Neuronal stem cell (in vitro differentiated cells): ENCODE results near the gene FOXO3.

Experiments
- DNase-seq: peaks from one replicate; pipeline ENCODE4 v3.0.0-alpha.2; 2013; ENCODE audit warnings: low spot score
- H2AFZ ChIP-seq: one replicate; pipeline ENCODE4 v1.6.1; 2013; ENCODE audit warnings: mild to moderate bottlenecking, low read length, inconsistent platforms
- H2AK5ac ChIP-seq: 2 replicates; pipeline ENCODE4 v1.6.1; 2013; ENCODE audit warnings: low read depth, mild to moderate bottlenecking, inconsistent platforms, low read length, moderate library complexity, mixed read lengths
- H2BK120ac ChIP-seq: 2 replicates; pipeline ENCODE4 v1.6.1; 2013; ENCODE audit warnings: low read depth, mild to moderate bottlenecking, inconsistent platforms, low read length, moderate library complexity, mixed read lengths
- H2BK12ac ChIP-seq: one replicate; pipeline ENCODE4 v1.6.1; 2013; ENCODE audit warnings: low read length, inconsistent platforms
- H2BK15ac ChIP-seq: 2 replicates; pipeline ENCODE4 v1.6.1; 2013; ENCODE audit warnings: mild to moderate bottlenecking, low read length, inconsistent platforms, mixed read lengths
- H2BK5ac ChIP-seq: one replicate; pipeline ENCODE4 v1.6.1; 2013; ENCODE audit warnings: inconsistent platforms, mild to moderate bottlenecking, low read length, moderate library complexity
- H3K14ac ChIP-seq: one replicate; pipeline ENCODE4 v1.6.1; 2013; ENCODE audit warnings: low read length, inconsistent platforms
- H3K18ac ChIP-seq: 2 replicates; pipeline ENCODE4 v1.6.1; 2013; ENCODE audit warnings: low read length, inconsistent platforms
- H3K23ac ChIP-seq: 2 replicates; pipeline ENCODE4 v1.6.1; 2013; ENCODE audit warnings: low read depth, mild to moderate bottlenecking, mixed read lengths, low read length, inconsistent platforms; ENCODE audit not compliant: poor library complexity
- H3K27ac ChIP-seq: replicated peaks from 3 replicates; pipeline ENCODE4 v1.5.1; 2013; ENCODE audit warnings: low read length, inconsistent platforms
- H3K27me3 ChIP-seq, 3 experiments: 2 replicates each; pipeline ENCODE4 v1.6.1; 2013; ENCODE audit warnings: low read length in 3 of 3, mild to moderate bottlenecking in 2 of 3, inconsistent platforms in 1 of 3, low read depth in 1 of 3, mixed read lengths in 1 of 3, moderate library complexity in 1 of 3; ENCODE audit not compliant: control insufficient read depth in 3 of 3, insufficient read depth in 3 of 3
- H3K36me3 ChIP-seq, 2 donors: replicated peaks in 1 of 2; 2 replicates each; pipeline ENCODE4 v1.6.1; 2013; ENCODE audit warnings: low read length in 2 of 2; ENCODE audit not compliant: control insufficient read depth in 2 of 2, insufficient read depth in 2 of 2
- H3K4ac ChIP-seq: 2 replicates; pipeline ENCODE4 v1.6.1; 2013; ENCODE audit warnings: inconsistent platforms, mild to moderate bottlenecking, low read length, moderate library complexity
- H3K4me1 ChIP-seq, 2 donors: 1 replicate in 1 of 2; 2 replicates in 1 of 2; pipeline ENCODE4 v1.6.1; 2013; ENCODE audit warnings: low read length in 2 of 2, low read depth in 1 of 2; ENCODE audit not compliant: control insufficient read depth in 2 of 2, insufficient read depth in 1 of 2
- H3K4me2 ChIP-seq: one replicate; pipeline ENCODE4 v1.6.1; 2013; ENCODE audit warnings: mild to moderate bottlenecking, low read length, inconsistent platforms; ENCODE audit not compliant: insufficient read depth, poor library complexity, severe bottlenecking
- H3K4me3 ChIP-seq, 2 donors: 2 replicates each; pipeline ENCODE4 v1.5.1; 2013; ENCODE audit warnings: low read length in 2 of 2, mild to moderate bottlenecking in 2 of 2, inconsistent platforms in 1 of 2, moderate library complexity in 1 of 2
- H3K79me1 ChIP-seq: one replicate; pipeline ENCODE4 v1.6.1; 2013; ENCODE audit warnings: low read depth, mild to moderate bottlenecking, inconsistent platforms, low read length, moderate library complexity
- H3K9ac ChIP-seq: one replicate; pipeline ENCODE4 v1.6.1; 2013; ENCODE audit warnings: mild to moderate bottlenecking, low read depth, low read length, inconsistent platforms; ENCODE audit not compliant: poor library complexity
- H3K9me3 ChIP-seq, 2 donors: replicated peaks in 1 of 2; 2 replicates each; pipeline versions ENCODE3 to v1.6.1; 2013; ENCODE audit warnings: low read length in 2 of 2, mild to moderate bottlenecking in 2 of 2, inconsistent platforms in 1 of 2, low read depth in 1 of 2, mixed read lengths in 1 of 2, moderate library complexity in 1 of 2; ENCODE audit not compliant: control insufficient read depth in 2 of 2, insufficient read depth in 1 of 2
- H4K8ac ChIP-seq: one replicate; pipeline ENCODE4 v1.6.1; 2013; ENCODE audit warnings: low read depth, mild to moderate bottlenecking, inconsistent platforms, low read length, moderate library complexity
- H4K91ac ChIP-seq: one replicate; pipeline ENCODE4 v1.6.1; 2013; ENCODE audit warnings: low read length, low read depth, mild to moderate bottlenecking, inconsistent platforms; ENCODE audit not compliant: poor library complexity
- WGBS, 2 donors: extraction: QIAGEN DNeasy Blood & Tissue Kit; methylation state at CpG; one replicate each; pipeline ENCODE4 v1.1.7; 2013; ENCODE audit warnings: missing lambda C conversion rate in 2 of 2, mixed read lengths in 1 of 2; ENCODE audit not compliant: insufficient read length in 2 of 2, insufficient replicate concordance in 1 of 2; ENCODE audit errors: extremely low coverage in 2 of 2; 5-methylcytosine and 5-hydroxymethylcytosine counted together

The FOXO3 gene

GRCh38 chr6:108671175-108671574, 110.5 kb downstream of the FOXO3 start:
- Histone ChIP-seq H3K27me3 (no peaks in the 10 kb centered on the region), H3K36me3 (no peaks in the 10 kb centered on the region), H2AFZ (no peak overlapping the region), H3K14ac (no peak overlapping the region), H3K79me1 (peaks cover 2% of the 10 kb centered on the region), H3K27ac (no peak overlapping the region), H3K4me3 (no peak overlapping the region), H3K4ac (no peak overlapping the region), H3K18ac (no peak overlapping the region), H3K23ac (no peak overlapping the region), H3K9me3 (no peaks in the 10 kb centered on the region), H3K4me1 (peaks cover 7 to 8% of the 10 kb centered on the region in 2 donors), H2BK5ac (no peak overlapping the region), H2BK15ac (no peak overlapping the region), H2AK5ac (no peak overlapping the region), H2BK120ac (no peak overlapping the region), H2BK12ac (no peak overlapping the region), H4K91ac (no peak overlapping the region), H3K9ac (no peak overlapping the region), H3K4me2 (no peak overlapping the region), H4K8ac (no peak overlapping the region)
- DNase-seq = no peak
- no CpG with 5 or more reads among the region's 2 CpGs for WGBS, 2 donors

DNA sequence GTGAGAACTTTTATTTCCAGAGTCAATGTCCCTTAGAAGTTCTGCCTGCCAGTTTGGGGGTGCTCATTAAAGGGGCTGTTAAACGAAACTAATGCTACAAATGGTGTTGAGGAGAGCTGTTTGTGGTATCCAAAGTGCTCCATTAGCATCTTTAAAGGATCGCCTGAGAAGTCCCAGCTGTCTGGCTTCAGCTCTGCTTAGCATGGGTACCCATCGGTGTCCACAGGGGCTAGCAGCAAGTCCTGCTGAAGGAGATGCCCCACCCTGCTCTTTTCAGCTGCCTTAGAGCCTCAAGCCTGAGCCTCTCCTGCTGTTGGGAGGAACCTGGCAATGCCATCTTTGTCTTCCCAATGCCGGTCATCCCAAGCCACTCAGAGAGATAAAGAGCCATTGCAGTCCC, 111.1 kb downstream of the FOXO3 start:
- no peak overlapping the region for H3K4ac ChIP-seq
- WGBS, 2 donors = no CpG with 5 or more reads among the region's 4 CpGs

DNA sequence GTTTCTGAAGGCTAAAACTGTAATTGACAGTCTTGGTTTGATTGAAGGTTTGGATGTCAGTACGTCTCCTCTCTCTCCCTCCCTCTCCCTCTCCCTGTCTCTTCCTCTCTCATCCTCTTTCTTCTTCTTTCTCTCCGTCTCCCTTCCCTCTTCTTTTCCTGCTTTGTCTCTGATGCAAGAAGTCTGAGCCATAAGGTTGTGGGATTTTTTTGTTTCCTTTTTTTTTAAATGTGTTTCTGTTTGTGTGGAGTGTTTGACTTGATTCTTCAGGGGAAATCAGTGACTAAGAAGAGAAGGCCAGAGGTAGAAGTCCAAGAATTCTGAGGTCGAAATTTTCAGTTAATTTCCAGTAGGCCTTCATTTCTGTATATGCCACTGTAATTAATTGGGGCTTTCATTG, 111.9 kb downstream of the FOXO3 start:
- no peak for DNase-seq
- H2BK15ac ChIP-seq = no peak overlapping the region
- no peak overlapping the region for H2AFZ ChIP-seq
- H2BK12ac ChIP-seq = no peak overlapping the region
- H3K14ac ChIP-seq = no peak overlapping the region
- H3K4me2 ChIP-seq = no peak overlapping the region
- H3K9me3 ChIP-seq = no peaks in the 10 kb centered on the region
- no peak overlapping the region for H3K9ac ChIP-seq
- H3K4me1 ChIP-seq = peaks cover 6 to 7% of the 10 kb centered on the region in 2 donors
- no peak overlapping the region for H2BK120ac ChIP-seq
- no peaks in the 10 kb centered on the region for H3K36me3 ChIP-seq
- peaks cover 2% of the 10 kb centered on the region for H3K79me1 ChIP-seq
- no peak overlapping the region for H3K27ac ChIP-seq
- WGBS, 2 donors = no CpG with 5 or more reads among the region's 3 CpGs
- H3K4ac ChIP-seq = no peak overlapping the region
- H3K4me3 ChIP-seq = no peak overlapping the region
- no peak overlapping the region for H4K91ac ChIP-seq
- no peak overlapping the region for H3K23ac ChIP-seq
- H2BK5ac ChIP-seq = no peak overlapping the region
- H4K8ac ChIP-seq = no peak overlapping the region
- H3K18ac ChIP-seq = no peak overlapping the region
- no peak overlapping the region for H2AK5ac ChIP-seq
- no peaks in the 10 kb centered on the region for H3K27me3 ChIP-seq

More for the DNA sequence above, 111.1 kb downstream of the FOXO3 start:
- H2AFZ ChIP-seq = no peak overlapping the region
- no peaks in the 10 kb centered on the region for H3K36me3 ChIP-seq
- H3K23ac ChIP-seq = no peak overlapping the region
- no peak overlapping the region for H2BK5ac ChIP-seq
- H3K4me2 ChIP-seq = no peak overlapping the region
- peaks cover 7 to 8% of the 10 kb centered on the region in 2 donors for H3K4me1 ChIP-seq
- no peak overlapping the region for H3K9ac ChIP-seq
- no peak for DNase-seq
- no peak overlapping the region for H3K27ac ChIP-seq
- no peak overlapping the region for H3K18ac ChIP-seq
- H2BK15ac ChIP-seq = no peak overlapping the region
- no peaks in the 10 kb centered on the region for H3K27me3 ChIP-seq
- H3K4me3 ChIP-seq = no peak overlapping the region
- peaks cover 2% of the 10 kb centered on the region for H3K79me1 ChIP-seq
- no peak overlapping the region for H2BK120ac ChIP-seq
- no peak overlapping the region for H4K8ac ChIP-seq
- no peak overlapping the region for H2BK12ac ChIP-seq
- no peak overlapping the region for H4K91ac ChIP-seq
- H2AK5ac ChIP-seq = no peak overlapping the region
- no peak overlapping the region for H3K14ac ChIP-seq
- no peaks in the 10 kb centered on the region for H3K9me3 ChIP-seq

DNA sequence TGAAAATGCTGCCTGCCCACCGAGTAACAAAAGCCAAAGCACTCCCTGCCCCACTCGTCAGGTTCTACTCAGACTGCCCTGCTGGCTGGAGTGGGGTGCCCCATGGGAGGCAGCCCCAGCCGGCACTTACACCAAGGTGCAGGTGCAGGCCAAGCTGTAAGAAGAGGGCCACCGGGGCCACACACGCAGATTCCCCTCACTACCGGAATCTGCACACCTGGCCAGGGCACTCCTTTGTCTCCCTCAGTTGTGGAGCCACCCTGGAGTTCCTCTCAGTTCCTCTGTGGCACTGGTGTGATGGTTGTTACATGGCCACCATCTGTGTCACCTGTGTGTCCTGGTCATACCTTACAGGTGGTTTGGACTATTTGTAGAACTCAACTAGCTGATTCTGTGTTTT, 112.4 kb downstream of the FOXO3 start:
- Histone ChIP-seq H3K18ac (no peak overlapping the region), H3K27me3 (no peaks in the 10 kb centered on the region), H4K91ac (no peak overlapping the region), H4K8ac (no peak overlapping the region), H3K14ac (no peak overlapping the region), H2BK12ac (no peak overlapping the region), H2AK5ac (no peak overlapping the region), H2BK5ac (no peak overlapping the region), H2BK120ac (no peak overlapping the region), H3K4me2 (no peak overlapping the region), H3K4ac (no peak overlapping the region), H3K36me3 (no peaks in the 10 kb centered on the region), H3K79me1 (peaks cover 2% of the 10 kb centered on the region), H2BK15ac (no peak overlapping the region), H3K9me3 (no peaks in the 10 kb centered on the region), H2AFZ (no peak overlapping the region), H3K4me1 (peaks cover under 1 to 3% of the 10 kb centered on the region in 2 donors), H3K27ac (no peak overlapping the region), H3K4me3 (no peak overlapping the region), H3K23ac (no peak overlapping the region), H3K9ac (peak overlapping the region; percentile 18)
- no peak for DNase-seq
- no CpG with 5 or more reads among the region's 6 CpGs for WGBS, 2 donors
